ENCODE results near the gene LHPP. TPM values are rescaled to one million over a fixed set of nuclear protein-coding genes. Genes with fewer than 3 reads are reported as not detected.

The LHPP gene
- total RNA-seq, 1 experiment from 2014 or later, result 3.7 TPM

- Mint-ChIP-seq H3K36me3 (ENCODE audit: insufficient read depth, unreplicated experiment) (no peaks in the 10 kb centered on the region), H3K9me3 (ENCODE audit: unreplicated experiment) (no peaks in the 10 kb centered on the region), H3K27me3 (ENCODE audit: insufficient read depth, unreplicated experiment) (peaks cover 47% of the 10 kb centered on the region), H3K4me3 (ENCODE audit: unreplicated experiment) (no peak overlapping the region), H3K27ac (ENCODE audit: low read depth, unreplicated experiment) (no peak overlapping the region), H3K4me1 (ENCODE audit: insufficient read depth, unreplicated experiment) (no peaks in the 10 kb centered on the region)
- no peak for DNase-seq (ENCODE audit: unreplicated experiment)
- CTCF ChIA-PET, result no interaction called here
- no peak for TF ChIP-seq CTCF (IDR thresholded peaks at IDR 0.05; ENCODE audit: unreplicated experiment)
- POLR2A ChIA-PET, result no interaction called here
- intact Hi-C loops (cut with micrococcal nuclease), result no loop called here
- no TSS peak for BruUV-seq (replicated peaks)
These were observed 6.2 kb upstream of the LHPP start for GRCh38 chr10:124455441-124455840.

- intact Hi-C loops (cut with micrococcal nuclease), result no loop called here
- TF ChIP-seq CTCF (IDR thresholded peaks at IDR 0.05; ENCODE audit: unreplicated experiment), result no peak
- no peak overlapping the region for H3K27ac Mint-ChIP-seq (ENCODE audit: low read depth, unreplicated experiment)
- ChIA-PET CTCF (no interaction called here), POLR2A (no interaction called here)
- H3K36me3 Mint-ChIP-seq (ENCODE audit: insufficient read depth, unreplicated experiment), result no peaks in the 10 kb centered on the region
- no TSS peak for BruUV-seq (replicated peaks)
- no peak overlapping the region for H3K4me3 Mint-ChIP-seq (ENCODE audit: unreplicated experiment)
- peaks cover 29% of the 10 kb centered on the region for H3K27me3 Mint-ChIP-seq (ENCODE audit: insufficient read depth, unreplicated experiment)
- peaks cover 6% of the 10 kb centered on the region for H3K4me1 Mint-ChIP-seq (ENCODE audit: insufficient read depth, unreplicated experiment)
- no peak for DNase-seq (ENCODE audit: unreplicated experiment)
- H3K9me3 Mint-ChIP-seq (ENCODE audit: unreplicated experiment), result no peaks in the 10 kb centered on the region
These were observed 3.1 kb upstream of the LHPP start for GRCh38 chr10:124458473-124458872.

GRCh38 chr10:124458889-124459288, 2.7 kb upstream of the LHPP start:
- CTCF ChIA-PET, result no interaction called here
- H3K9me3 Mint-ChIP-seq (ENCODE audit: unreplicated experiment), result no peaks in the 10 kb centered on the region
- H3K27me3 Mint-ChIP-seq (ENCODE audit: insufficient read depth, unreplicated experiment), result peaks cover 26% of the 10 kb centered on the region
- no TSS peak for BruUV-seq (replicated peaks)
- intact Hi-C loops (cut with micrococcal nuclease), result no loop called here
- no peak overlapping the region for H3K4me3 Mint-ChIP-seq (ENCODE audit: unreplicated experiment)
- no peak for TF ChIP-seq CTCF (IDR thresholded peaks at IDR 0.05; ENCODE audit: unreplicated experiment)
- DNase-seq (ENCODE audit: unreplicated experiment), result no peak
- H3K4me1 Mint-ChIP-seq (ENCODE audit: insufficient read depth, unreplicated experiment), result peaks cover 6% of the 10 kb centered on the region
- no peak overlapping the region for H3K27ac Mint-ChIP-seq (ENCODE audit: low read depth, unreplicated experiment)
- POLR2A ChIA-PET, result no interaction called here
- no peaks in the 10 kb centered on the region for H3K36me3 Mint-ChIP-seq (ENCODE audit: insufficient read depth, unreplicated experiment)

GRCh38 chr10:124459395-124459794, 2.2 kb upstream of the LHPP start:
- DNase-seq (ENCODE audit: unreplicated experiment), result no peak
- intact Hi-C loops (cut with micrococcal nuclease), result no loop called here
- Mint-ChIP-seq H3K27me3 (ENCODE audit: insufficient read depth, unreplicated experiment) (peaks cover 21% of the 10 kb centered on the region), H3K9me3 (ENCODE audit: unreplicated experiment) (no peaks in the 10 kb centered on the region), H3K36me3 (ENCODE audit: insufficient read depth, unreplicated experiment) (no peaks in the 10 kb centered on the region), H3K4me3 (ENCODE audit: unreplicated experiment) (no peak overlapping the region), H3K4me1 (ENCODE audit: insufficient read depth, unreplicated experiment) (peaks cover 6% of the 10 kb centered on the region), H3K27ac (ENCODE audit: low read depth, unreplicated experiment) (no peak overlapping the region)
- BruUV-seq (replicated peaks), result no TSS peak
- POLR2A ChIA-PET, result no interaction called here
- CTCF ChIA-PET, result no interaction called here
- TF ChIP-seq CTCF (IDR thresholded peaks at IDR 0.05; ENCODE audit: unreplicated experiment), result no peak
